Activated naive CD4-positive, alpha-beta T cell treated with anti-CD3 and anti-CD28 coated beads, Interleukin-2, amount 50 U/mL, for 72 hours (primary cell): ENCODE measurements around the gene WDR73. TPM values are rescaled to one million over a fixed set of nuclear protein-coding genes. Genes with fewer than 3 reads are reported as not detected.
"Not testable (repeated sequence)": the region's sequence is repeated elsewhere in the genome, so short reads cannot be mapped to it uniquely, and the experiment has no call there.

Experiments
- ATAC-seq, 2 donors: fragments of 150-1000 bp; cut with Tn5 transposase; 2 replicates each; pipeline ENCODE4 v1.10.0; 2021; ENCODE audit warnings: mild to moderate bottlenecking in 2 of 2, moderate library complexity in 2 of 2
- DNase-seq, 2 donors: peaks; one replicate each; pipeline ENCODE4 v3.0.0; 2021 to 2022; ENCODE audit warnings: low spot score in 2 of 2
- H3K27ac Mint-ChIP-seq, 2 donors: one replicate each; pipeline ENCODE4 v1.8.0; 2022; ENCODE audit warnings: mild to moderate bottlenecking in 2 of 2, mixed read lengths in 2 of 2
- H3K36me3 Mint-ChIP-seq, 2 donors: one replicate each; pipeline ENCODE4 v1.8.0; 2022; ENCODE audit warnings: mixed read lengths in 2 of 2
- H3K9me3 Mint-ChIP-seq, 2 donors: one replicate each; pipeline ENCODE4 v1.8.0; 2022; ENCODE audit warnings: mixed read lengths in 2 of 2
- total RNA-seq, 2 donors: library from RNA; stranded (reverse); gene quantifications; one replicate each; pipeline ENCODE4 v1.2.3, GENCODE V29; 2022

Gene WDR73
- 10 to 100 TPM in 1 of 2 donors, 1 to 10 TPM in 1; 6.9 to 17.5 TPM for total RNA-seq

GRCh38 chr15:84653910-84654688 is at the start of gene WDR73:
TSS of gene WDR73 (minus strand) at chr15:84654283. CDS start at chr15:84654274, 9 bp downstream.
- Mint-ChIP-seq H3K36me3 (peaks cover 10 to 17% of the 10 kb centered on the region in 2 donors), H3K9me3 (no peaks in the 10 kb centered on the region), H3K27ac (peak within 1 kb of the TSS; percentile 89 to 97)
- peak; percentile 86 to 87 for ATAC-seq
- DNase-seq = peak; percentile 97 to 98

GRCh38 chr15:84703808-84704207 is 49.7 kb upstream of the WDR73 start:
- ATAC-seq (no peak), DNase-seq (no peak)
- Mint-ChIP-seq H3K36me3 (peaks cover 0 to 12% of the 10 kb centered on the region in 2 donors), H3K9me3 (no peaks in the 10 kb centered on the region), H3K27ac (no peak overlapping the region)

DNA sequence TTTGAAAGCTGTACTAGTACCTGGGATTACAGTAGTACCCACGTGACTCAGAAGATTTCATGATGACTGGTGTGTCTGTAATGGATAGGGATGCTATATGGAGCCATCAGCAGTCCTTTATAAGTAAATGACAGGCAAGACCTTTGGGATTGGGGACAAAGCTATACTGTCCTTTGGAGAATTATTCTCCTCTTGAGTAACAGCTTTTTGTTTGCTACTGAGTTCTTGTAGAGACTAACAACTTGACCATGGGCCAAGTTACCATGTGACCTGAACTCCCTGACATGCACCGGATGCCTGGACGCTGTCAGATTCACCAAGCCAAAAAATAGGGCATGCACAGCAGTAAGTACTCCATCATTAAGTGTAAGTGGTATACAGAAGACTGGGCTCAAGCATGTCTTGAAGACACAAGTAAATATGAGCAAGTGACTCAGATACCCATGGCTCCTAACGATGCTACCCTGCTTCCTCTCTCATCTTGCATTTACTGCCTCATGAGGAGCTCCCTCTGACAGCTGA is 48.9 kb upstream of the WDR73 start:
- Mint-ChIP-seq H3K36me3 (peaks cover 0 to 5% of the 10 kb centered on the region in 2 donors), H3K9me3 (no peaks in the 10 kb centered on the region), H3K27ac (no peak overlapping the region)
- DNase-seq (no peak), ATAC-seq (peak; percentile 62 to 73)

- Mint-ChIP-seq H3K9me3 (no peaks in the 10 kb centered on the region), H3K27ac (peak overlapping the region; percentile 9 to 78), H3K36me3 (peaks cover 0 to 5% of the 10 kb centered on the region in 2 donors)
- no peak for DNase-seq
- peak; percentile 79 to 83 for ATAC-seq
Measured at GRCh38 chr15:84699538-84700191, 45.6 kb upstream of the WDR73 start.

GRCh38 chr15:84697236-84697990 is 43.3 kb upstream of the WDR73 start:
- DNase-seq (no peak), ATAC-seq (no peak)
- Mint-ChIP-seq H3K27ac (no peak overlapping the region), H3K36me3 (peaks cover 0 to 6% of the 10 kb centered on the region in 2 donors), H3K9me3 (no peaks in the 10 kb centered on the region)

DNA sequence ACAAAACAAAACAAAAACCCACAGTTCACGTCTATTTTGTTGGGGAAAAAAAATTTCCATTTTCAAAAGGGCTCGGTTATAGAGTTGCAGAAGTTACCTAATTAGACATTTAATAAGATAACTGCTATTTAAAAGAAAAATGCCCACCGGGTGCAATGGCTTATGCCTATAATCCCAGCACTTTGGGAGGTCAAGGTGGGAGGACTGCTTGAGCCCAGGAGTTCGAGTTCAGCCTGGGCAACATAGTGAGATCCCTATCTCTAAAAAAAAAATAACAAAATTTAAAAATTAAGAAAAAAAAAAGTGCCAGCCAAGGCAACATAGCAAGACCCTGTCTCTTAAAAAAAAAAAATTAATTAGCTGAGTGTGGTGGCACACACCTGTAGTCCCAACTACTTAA is 42.7 kb upstream of the WDR73 start:
- Mint-ChIP-seq H3K9me3 (no peaks in the 10 kb centered on the region), H3K36me3 (peaks cover 0 to 12% of the 10 kb centered on the region in 2 donors), H3K27ac (no peak overlapping the region)
- DNase-seq = no peak
- no peak for ATAC-seq

GRCh38 chr15:84690342-84690741 is 36.3 kb upstream of the WDR73 start:
- Mint-ChIP-seq H3K27ac (no peak overlapping the region), H3K9me3 (peaks cover 0 to 5% of the 10 kb centered on the region in 2 donors), H3K36me3 (peaks cover 6 to 34% of the 10 kb centered on the region in 2 donors)
- DNase-seq (no peak), ATAC-seq (no peak)

DNA sequence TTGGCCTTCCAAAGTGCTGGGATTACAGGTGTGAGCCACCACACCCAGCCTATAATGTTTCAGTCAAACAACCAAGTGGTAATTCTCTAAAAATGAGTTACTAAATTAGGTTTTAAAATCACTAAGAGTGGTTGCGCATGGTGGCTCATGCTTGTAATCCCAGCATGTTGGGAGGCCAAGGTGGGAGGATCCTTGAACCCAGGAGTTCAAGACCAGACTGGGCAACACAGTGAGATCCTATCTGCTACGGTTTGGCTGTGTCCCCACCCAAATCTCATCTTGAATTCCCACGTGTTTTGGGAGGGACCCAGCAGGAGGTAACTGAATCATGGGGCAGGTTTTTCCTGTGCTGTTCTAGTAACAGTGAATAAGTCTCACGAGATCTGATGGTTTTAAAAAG is 35.8 kb upstream of the WDR73 start:
- no peak overlapping the region for H3K27ac Mint-ChIP-seq
- DNase-seq (no peak), ATAC-seq (no peak)
- peaks cover 0 to 5% of the 10 kb centered on the region in 2 donors for H3K9me3 Mint-ChIP-seq
- peaks cover 6 to 34% of the 10 kb centered on the region in 2 donors for H3K36me3 Mint-ChIP-seq

- peaks cover 6 to 24% of the 10 kb centered on the region in 2 donors for H3K36me3 Mint-ChIP-seq
- not testable (repeated sequence) for H3K9me3 Mint-ChIP-seq, DNase-seq, H3K27ac Mint-ChIP-seq, ATAC-seq
Measured at GRCh38 chr15:84686446-84686845, 32.4 kb upstream of the WDR73 start.

DNA sequence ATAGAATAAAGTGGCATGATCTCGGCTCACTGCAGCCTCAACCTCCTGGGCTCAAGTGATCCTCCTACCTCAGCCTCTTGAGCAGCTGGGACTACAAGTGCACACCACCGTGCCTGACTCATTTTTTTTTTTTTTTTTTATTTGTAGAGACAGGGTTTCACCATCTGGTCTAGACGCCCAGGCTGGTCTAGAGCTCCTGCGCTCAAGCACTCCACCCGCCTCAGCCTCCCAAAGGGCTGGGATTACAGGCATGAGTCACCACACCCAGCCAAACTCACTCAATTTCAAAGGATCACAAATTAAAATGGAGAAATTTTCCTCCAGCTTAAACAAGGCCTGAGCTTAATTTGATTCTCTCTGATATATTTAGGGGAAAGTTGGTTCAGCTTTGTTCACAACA is 31.2 kb upstream of the WDR73 start:
- H3K27ac Mint-ChIP-seq = peak overlapping the region in 1 of 2 donors; percentile 5
- peaks cover 4 to 13% of the 10 kb centered on the region in 2 donors for H3K36me3 Mint-ChIP-seq
- H3K9me3 Mint-ChIP-seq = peaks cover 0 to 4% of the 10 kb centered on the region in 2 donors

GRCh38 chr15:84684092-84684491 is 30.0 kb upstream of the WDR73 start:
- Mint-ChIP-seq H3K36me3 (peaks cover 0 to 8% of the 10 kb centered on the region in 2 donors), H3K9me3 (no peaks in the 10 kb centered on the region), H3K27ac (peak overlapping the region in 1 of 2 donors; percentile 11)
- DNase-seq (no peak), ATAC-seq (peak in 1 of 2 donors; percentile 28)

More for the DNA sequence above, 31.2 kb upstream of the WDR73 start:
- ATAC-seq = peak; percentile 40 to 47
- no peak for DNase-seq

GRCh38 chr15:84681831-84682230 is 27.7 kb upstream of the WDR73 start:
- H3K36me3 Mint-ChIP-seq = no peaks in the 10 kb centered on the region
- ATAC-seq (peak; percentile 51 to 88), DNase-seq (no peak)

DNA sequence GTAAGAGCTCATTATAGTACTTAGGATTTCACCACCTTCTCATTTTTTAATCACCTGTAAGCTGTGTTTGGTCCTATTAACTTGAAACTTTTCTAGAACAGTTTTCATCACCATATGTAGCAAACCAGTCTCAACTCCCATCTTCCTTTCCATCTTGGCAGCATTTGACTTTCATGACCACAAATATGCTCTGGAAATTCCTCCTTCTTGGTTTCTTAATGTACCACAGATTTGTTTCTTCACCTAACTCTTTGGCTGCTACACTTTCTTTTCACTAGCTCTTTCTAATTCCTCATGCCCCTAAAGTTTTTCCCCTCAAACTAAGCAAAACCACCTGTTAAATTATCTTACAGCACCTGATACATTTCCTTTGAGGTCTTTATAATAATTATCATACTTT is 17.1 kb upstream of the WDR73 start:
- Mint-ChIP-seq H3K27ac (peak overlapping the region; percentile 24 to 90), H3K36me3 (peaks cover 10 to 20% of the 10 kb centered on the region in 2 donors), H3K9me3 (no peaks in the 10 kb centered on the region)
- DNase-seq (no peak), ATAC-seq (no peak)

More at GRCh38 chr15:84681831-84682230, 27.7 kb upstream of the WDR73 start:
- Mint-ChIP-seq H3K27ac (peak overlapping the region; percentile 16 to 70), H3K9me3 (no peaks in the 10 kb centered on the region)

- DNase-seq (peak in 1 of 2 donors; percentile 43), ATAC-seq (peak in 1 of 2 donors; percentile 27)
- H3K27ac Mint-ChIP-seq = peak overlapping the region; percentile 31 to 82
- peaks cover 10 to 20% of the 10 kb centered on the region in 2 donors for H3K36me3 Mint-ChIP-seq
- H3K9me3 Mint-ChIP-seq = no peaks in the 10 kb centered on the region
Measured at GRCh38 chr15:84669726-84670125, 15.6 kb upstream of the WDR73 start.

DNA sequence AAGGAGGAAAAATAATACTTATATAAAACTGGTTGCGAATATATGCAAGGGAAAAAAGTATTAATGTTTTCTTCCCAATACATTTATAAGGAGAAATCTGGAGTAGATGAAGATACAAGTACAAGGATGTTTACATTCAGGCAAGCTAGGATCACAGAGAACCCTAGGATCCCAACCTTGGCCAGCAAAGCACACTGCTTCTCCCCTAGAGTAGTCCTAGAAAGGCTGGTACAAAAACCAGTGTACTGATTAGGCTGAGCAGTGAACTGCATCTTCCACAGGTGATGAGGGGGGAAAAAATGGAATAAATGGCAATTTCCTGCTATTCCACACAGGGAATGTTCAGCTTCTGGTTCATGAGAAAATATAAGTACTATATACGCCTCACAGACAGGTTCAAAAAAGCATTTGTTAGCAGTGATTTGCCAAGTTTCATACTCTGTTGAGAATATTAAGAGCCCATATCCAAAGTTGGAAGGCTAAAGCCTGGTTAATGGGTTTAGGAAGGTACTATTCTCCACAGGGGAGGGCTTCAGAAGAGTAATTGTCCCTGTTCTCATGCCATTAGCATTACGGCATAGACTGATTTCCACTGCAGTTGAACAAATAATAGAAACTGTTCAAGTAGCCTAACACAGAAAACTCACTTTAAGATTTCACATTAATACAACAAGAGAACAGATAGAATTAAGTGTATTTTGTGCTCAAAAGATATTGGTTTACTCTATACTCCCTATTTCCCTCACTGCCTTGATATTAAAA is 14.3 kb upstream of the WDR73 start:
- no peak for ATAC-seq
- peaks cover 10 to 20% of the 10 kb centered on the region in 2 donors for H3K36me3 Mint-ChIP-seq
- DNase-seq = no peak
- no peaks in the 10 kb centered on the region for H3K9me3 Mint-ChIP-seq
- H3K27ac Mint-ChIP-seq = peak overlapping the region in 1 of 2 donors; percentile 82

DNA sequence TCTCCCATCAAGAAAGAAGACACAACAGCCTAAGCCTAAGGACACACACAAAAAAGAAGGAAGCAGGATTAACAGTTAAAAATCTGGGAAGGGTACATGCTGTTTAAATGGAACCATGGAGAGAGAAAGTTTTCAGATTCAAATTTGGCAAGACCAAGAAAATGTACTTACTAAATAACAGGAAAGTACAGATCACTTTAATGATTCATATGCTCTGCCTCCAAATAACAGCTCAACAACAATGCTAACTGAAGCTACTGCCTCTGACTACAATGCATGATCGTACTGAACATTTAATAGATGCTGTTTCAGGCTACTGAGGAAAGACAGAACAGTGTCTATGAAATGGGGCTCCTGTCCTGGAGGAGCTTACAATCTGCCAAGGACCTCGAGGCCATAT is 12.3 kb upstream of the WDR73 start:
- ATAC-seq = no peak
- H3K9me3 Mint-ChIP-seq = no peaks in the 10 kb centered on the region
- H3K27ac Mint-ChIP-seq = peak overlapping the region; percentile 8 to 9
- no peak for DNase-seq
- peaks cover 10 to 20% of the 10 kb centered on the region in 2 donors for H3K36me3 Mint-ChIP-seq
